LNCAP (cell line): ENCODE results near the gene CAMTA1.

Source experiments
- TF ChIP-seq, protein P1 (sequence below): fragments of 450-650 bp; IDR thresholded peaks from 2 replicates; pipeline ENCODE4 v1.5.1; 2017; ENCODE audit warnings: mild to moderate bottlenecking

The CAMTA1 gene

DNA sequence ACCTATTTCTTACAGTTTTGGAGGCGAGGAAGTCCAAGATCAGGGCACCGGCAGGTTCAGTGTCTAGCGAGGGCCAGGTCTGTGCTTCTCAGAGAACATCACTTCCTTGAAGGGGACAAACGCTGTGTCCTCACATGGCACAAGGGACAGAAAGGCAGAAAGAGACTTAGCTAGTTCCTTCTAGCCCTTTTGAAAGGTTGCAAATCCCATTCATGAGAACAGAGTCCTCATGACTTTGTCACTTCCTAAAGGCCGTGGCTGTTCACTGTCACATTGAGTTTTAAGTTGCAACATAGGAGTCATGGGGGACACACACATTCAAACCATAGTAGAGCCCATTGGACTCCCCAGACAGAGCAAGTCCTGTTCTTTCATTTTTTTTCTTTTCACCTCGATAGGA, 1026.2 kb downstream of the CAMTA1 start:
- TF ChIP-seq, protein P1, sequence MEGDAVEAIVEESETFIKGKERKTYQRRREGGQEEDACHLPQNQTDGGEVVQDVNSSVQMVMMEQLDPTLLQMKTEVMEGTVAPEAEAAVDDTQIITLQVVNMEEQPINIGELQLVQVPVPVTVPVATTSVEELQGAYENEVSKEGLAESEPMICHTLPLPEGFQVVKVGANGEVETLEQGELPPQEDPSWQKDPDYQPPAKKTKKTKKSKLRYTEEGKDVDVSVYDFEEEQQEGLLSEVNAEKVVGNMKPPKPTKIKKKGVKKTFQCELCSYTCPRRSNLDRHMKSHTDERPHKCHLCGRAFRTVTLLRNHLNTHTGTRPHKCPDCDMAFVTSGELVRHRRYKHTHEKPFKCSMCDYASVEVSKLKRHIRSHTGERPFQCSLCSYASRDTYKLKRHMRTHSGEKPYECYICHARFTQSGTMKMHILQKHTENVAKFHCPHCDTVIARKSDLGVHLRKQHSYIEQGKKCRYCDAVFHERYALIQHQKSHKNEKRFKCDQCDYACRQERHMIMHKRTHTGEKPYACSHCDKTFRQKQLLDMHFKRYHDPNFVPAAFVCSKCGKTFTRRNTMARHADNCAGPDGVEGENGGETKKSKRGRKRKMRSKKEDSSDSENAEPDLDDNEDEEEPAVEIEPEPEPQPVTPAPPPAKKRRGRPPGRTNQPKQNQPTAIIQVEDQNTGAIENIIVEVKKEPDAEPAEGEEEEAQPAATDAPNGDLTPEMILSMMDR, result no peak

DNA sequence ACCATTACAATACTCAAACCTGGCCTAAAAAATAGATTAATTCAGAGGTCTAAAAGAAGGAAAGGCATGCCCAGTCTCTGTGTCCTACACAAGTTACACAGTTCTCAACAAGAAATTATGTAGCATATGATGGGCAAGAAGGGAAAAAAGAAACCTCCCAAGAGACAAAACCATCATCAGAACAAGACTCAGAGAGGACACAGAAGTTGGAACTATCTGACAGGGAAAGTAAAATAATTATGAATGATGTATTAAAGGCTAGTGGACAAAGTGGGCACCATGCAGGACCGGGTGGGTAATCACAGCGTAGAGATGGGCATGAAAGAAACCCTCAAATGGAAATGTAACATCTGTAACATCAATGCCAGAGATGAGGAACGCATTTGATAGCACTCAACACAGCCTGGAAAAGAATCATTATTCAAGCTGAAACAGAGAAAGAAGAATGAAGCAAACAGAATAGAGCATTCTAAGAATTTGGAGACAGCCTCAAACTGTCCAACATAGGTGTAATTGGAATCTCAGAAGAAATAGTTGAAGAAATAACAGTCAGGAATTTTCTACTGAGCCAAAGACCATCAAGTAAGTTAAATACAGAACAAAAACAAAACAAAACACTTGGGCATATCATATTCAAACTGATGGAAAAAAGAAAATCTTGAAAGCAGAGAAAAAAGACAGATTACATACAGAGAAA, 1028.6 kb downstream of the CAMTA1 start:
- TF ChIP-seq, protein P1, result no peak
